NCI-H2227 (cell line): Measurements from ENCODE around the gene LASP1.
A peak's percentile ranks its signal among the peaks of the same experiment; 100 is the strongest.
"Not testable (repeated sequence)": the region's sequence is repeated elsewhere in the genome, so short reads cannot be mapped to it uniquely, and the experiment has no call there.

ENCODE experiments used
- DNase-seq: peaks from one replicate; lab custom pipeline; 2025; ENCODE audit not compliant: unreplicated experiment; lab: John Stamatoyannopoulos, UW

Gene LASP1

DNA sequence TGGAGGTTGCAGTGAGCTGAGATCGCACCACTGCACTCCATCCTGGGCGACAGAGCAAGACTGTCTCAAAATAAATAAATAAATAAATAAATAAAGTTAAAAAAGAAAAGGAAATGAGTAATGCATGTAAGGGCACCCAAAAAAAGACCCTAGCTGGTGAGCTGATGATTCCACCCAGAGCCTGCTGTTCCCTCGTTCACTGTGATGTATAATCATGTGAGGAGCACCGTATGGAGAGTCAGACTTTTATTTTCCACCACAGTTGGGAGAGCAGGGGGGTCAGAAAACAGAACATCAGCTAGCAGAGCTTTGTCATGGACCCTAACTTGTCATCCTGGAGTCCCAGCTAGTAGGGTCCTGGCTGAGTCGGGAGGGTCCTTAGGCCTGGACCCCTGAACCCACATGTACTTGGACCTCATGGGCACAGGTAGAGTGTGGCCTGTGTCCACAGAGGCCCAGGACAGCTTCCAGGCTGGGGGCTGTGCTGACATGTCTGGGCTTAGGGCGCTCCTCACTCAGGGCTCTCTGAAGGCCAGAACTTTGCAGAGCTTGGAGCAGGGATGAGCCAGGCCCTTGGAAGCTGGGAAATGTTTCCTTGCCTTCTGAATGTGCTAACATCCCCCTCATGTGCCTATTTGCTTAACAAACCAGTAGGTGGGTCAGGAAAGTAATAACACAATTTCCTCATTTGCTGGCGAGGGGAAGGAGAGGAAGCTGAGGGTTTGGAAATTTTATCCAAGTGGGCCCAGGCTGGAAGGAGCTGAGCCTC, 36.8 kb downstream of the LASP1 start:
- DNase-seq, result no peak

- DNase-seq, result no peak
Observed at GRCh38 chr17:38907930-38908675, 38.2 kb downstream of the LASP1 start.

DNA sequence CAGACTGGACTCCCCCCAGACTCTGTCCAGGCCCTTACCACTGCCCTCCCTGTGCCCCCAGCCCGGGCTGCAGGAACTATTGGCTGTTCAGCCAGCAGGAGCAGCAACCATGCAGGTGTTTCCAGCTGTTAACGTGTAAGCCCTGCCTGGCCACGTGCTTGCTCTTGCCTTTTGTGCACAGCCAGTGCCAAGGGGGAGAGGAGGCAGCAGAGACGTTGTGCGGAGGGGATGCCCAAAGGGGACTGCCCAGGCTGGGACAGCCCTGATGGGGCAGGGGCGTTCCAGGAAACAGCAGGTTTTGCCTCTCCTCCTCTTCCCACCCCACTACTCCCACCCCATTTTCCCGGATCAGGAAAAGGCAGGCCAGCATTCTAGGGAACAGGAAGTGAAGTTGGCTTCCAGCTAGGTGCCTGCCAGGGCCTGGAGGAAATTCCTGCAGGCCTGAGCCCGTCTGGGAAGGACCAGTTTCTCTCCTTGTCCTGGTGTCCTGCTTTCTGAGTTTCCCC, 38.9 kb downstream of the LASP1 start:
- no peak for DNase-seq

DNA sequence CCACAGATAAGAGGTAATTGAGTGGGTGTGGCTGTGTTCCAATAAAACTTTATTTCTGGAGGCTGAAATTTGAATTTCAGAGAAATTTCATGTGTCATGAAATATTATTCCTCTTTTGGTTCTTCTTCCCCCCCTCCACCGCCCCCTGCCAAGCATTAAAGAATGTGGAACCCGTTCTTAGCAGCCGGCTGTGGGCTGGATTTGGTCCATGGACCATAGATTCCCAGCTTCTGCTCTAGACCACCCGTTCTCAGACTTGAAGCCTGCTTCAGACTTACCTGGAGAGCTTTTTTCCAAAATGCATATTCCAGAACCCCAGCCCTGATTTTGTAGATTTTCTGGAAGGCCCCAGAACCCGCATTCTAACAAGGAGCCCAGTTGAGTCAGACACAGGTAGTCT, 40.5 kb downstream of the LASP1 start:
- no peak for DNase-seq

DNA sequence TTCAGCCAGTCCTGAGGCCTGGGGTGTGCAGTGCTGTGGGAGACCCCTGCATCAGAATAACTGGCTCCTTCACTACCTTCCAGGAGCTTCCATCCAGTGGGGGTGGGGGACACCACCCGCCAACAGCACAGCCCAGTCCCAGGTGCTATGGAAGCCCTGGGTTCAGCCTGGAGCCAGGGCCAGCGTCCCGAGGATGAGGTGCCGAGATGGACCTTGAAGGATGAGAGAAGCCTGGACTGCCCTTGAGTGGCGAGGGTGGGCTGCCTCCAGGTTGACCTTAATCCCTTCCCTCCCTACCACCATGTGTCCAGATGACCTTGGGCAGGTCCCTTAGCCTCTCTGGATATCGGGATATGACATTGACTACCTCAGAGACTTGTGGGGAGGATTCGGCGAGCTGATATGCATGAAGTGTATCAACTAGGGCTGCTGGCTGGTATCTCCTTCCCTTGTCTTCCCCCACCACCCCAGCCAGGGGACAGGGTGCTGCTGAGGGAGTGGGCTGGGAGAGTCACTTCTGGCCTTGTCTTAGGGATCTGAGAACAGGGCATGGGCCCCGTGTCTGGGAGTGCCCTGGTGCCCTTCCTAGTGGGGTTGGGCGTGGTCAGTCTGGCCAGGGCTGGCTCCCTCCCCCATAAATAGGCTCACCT, 41.3 kb downstream of the LASP1 start:
- no peak for DNase-seq

DNA sequence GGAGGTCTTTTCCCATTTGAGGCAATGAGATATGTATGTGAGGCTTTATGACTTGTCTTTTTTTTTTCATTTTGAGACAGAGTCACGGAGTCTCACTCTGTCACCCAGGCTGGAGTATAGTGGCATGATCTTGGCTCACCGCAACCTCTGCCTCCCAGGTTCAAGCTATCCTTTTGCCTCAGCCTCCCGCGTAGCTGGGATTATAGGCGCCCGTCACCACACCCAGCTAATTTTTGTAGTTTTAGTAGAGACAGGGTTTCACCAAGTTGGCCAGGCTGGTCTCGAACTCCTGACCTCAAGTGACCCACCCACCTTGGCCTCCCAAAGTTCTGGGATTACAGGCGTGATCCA, 41.8 kb downstream of the LASP1 start:
- not testable (repeated sequence) for DNase-seq

- no peak for DNase-seq
Observed at GRCh38 chr17:38912221-38912813, 42.5 kb downstream of the LASP1 start.

- no peak for DNase-seq
Observed at GRCh38 chr17:38914741-38915638, 45.1 kb downstream of the LASP1 start.

DNA sequence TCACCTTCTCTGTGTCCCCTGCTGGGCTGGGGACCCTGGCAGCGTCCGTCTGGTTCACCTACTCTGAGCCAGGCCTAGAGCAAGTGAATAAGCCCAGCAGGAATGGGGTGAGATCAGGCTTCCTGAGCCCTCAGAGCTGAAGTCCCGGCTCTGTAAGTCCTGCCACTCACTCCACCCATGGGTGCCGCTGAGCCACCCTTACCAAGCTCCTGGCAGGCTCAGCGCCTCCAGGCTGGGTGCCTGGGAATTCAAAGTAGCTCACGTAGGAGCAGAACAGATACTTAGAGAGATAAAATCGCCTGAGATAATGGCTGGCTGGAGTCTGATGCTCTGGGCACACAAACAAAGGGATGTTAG, 45.8 kb downstream of the LASP1 start:
- DNase-seq, result no peak

DNA sequence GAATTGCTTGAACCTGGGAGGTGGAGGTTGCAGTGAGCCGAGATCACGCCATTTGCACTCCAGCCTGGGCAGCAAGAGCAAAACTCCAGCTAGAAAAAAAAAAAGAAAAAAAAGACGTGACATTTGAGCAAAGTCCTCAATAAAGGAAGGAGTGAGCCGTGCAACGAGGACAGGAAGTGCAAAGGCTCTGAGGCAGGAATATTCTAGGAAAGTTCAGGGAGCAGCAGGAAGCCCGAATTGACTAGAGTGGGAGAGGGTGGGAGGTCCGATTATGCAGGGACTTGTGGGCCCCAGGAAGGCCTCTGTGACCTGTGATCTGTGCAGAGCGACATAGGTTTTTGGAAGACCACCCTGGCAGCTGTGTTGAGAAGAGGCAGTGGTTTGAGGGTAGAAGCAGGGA, 46.9 kb downstream of the LASP1 start:
- DNase-seq, result no peak

- no peak for DNase-seq
Observed at GRCh38 chr17:38917259-38917658, 47.4 kb downstream of the LASP1 start.

DNA sequence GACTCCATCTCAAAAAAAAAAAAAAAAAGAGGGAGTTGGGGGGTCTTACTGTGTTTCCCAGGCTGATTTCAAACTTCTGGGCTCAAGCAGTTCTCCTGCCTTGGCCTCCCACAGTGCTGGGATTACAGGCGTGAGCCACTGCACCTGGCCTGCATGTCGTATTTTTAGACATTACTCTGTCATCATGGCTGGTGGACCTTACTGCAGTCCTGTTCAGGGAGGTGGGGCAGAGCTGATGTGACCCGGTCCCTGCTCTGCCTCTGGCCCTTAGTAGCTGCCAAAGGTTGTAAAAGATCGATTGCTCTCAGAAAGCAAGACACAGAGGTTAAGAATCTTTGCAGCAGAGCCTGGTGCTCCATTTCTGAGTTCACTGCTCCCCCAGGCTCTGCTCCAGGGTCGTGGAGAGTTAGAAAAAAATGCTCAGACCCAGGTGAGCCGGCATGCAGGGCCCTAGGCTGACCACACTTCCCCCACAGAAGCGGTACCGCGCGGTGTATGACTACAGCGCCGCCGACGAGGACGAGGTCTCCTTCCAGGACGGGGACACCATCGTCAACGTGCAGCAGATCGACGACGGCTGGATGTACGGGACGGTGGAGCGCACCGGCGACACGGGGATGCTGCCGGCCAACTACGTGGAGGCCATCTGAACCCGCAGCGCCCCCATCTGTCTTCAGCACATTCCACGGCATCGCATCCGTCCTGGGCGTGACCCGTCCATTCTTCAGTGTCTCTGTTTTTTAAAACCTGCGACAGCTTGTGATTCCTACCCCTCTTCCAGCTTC, 48.5 kb downstream of the LASP1 start:
- DNase-seq, result no peak

DNA sequence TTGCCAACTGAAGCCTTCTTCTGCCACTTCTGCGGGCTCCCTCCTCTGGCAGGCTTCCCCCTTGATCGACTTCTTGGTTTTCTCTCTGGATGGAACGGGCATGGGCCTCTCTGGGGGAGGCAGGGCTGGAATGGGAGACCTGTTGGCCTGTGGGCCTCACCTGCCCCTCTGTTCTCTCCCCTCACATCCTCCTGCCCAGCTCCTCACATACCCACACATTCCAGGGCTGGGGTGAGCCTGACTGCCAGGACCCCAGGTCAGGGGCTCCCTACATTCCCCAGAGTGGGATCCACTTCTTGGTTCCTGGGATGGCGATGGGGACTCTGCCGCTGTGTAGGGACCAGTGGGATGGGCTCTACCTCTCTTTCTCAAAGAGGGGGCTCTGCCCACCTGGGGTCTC, 49.1 kb downstream of the LASP1 start:
- no peak for DNase-seq

GRCh38 chr17:38919316-38920078, 49.6 kb downstream of the LASP1 start:
- no peak for DNase-seq

GRCh38 chr17:38920374-38921291, 50.8 kb downstream of the LASP1 start:
- DNase-seq, result no peak

- DNase-seq, result no peak
Observed at GRCh38 chr17:38921756-38922411, 52.0 kb downstream of the LASP1 start.

DNA sequence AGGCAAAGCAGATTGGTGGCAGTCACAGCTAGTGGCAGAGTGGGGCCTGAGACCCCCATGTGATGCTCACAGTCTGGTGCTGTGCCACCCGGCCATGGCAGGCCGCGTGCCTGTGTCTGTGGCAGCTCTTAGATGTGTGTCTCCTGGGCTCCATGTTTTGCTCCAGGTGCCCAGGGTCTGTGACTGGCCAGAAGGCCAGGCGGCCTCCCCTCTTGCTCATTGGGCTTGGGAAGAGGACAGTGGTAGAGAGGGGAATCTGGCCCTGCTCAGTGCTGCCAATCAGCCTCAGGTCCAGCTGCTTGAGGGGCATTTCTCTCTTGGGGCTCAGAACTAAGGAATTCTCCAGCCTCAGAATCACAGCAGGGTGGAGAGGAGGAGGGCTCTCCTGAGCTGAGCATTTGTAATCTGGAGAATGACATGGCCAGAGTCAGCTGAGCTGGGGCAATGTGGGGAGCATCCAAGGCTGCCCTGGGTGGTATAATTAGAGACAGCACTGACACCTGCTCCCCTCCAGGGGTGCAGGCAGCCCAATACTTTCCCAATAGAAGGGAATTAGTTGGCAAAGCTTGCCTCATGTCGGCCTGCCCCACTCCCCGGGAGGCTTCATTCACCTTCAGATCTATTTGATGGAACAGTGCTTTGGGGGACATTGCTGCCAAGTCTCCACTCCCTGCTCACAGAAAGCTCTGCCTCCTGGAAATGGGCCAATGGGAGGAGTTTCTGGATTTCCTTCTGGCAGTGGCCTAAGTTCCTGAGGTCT, 52.9 kb downstream of the LASP1 start:
- DNase-seq, result peak; percentile 70
